C4-2B (cell line): ENCODE data around the gene CYCS.

Source experiments
- H3K27ac ChIP-seq: fragments of 450-650 bp; 2 replicates; pipeline ENCODE4 v1.5.1; 2017
- CTCF ChIP-seq: fragments of 450-650 bp; conservative IDR thresholded peaks from 2 replicates; pipeline ENCODE4 v1.5.1; 2017; ENCODE audit warnings: mild to moderate bottlenecking
- ZFX ChIP-seq: fragments of 450-650 bp; IDR thresholded peaks from 2 replicates; pipeline ENCODE4 v1.6.1; 2017

CYCS gene

GRCh38 chr7:25101817-25102216 lies 23.2 kb downstream of the CYCS start:
- TF ChIP-seq ZFX = no peak
- TF ChIP-seq CTCF = no peak
- no peak overlapping the region for H3K27ac ChIP-seq

GRCh38 chr7:25098096-25099046 lies 26.7 kb downstream of the CYCS start:
- H3K27ac ChIP-seq = no peak overlapping the region
- TF ChIP-seq ZFX = no peak
- peak; percentile 98 for TF ChIP-seq CTCF

- TF ChIP-seq CTCF = no peak
- TF ChIP-seq ZFX = no peak
- H3K27ac ChIP-seq = no peak overlapping the region
These were observed 29.3 kb downstream of the CYCS start for GRCh38 chr7:25095516-25096345.

- H3K27ac ChIP-seq = no peak overlapping the region
- TF ChIP-seq CTCF (peak; percentile 86), ZFX (no peak)
These were observed 31.7 kb downstream of the CYCS start for GRCh38 chr7:25093268-25093826.

- no peak overlapping the region for H3K27ac ChIP-seq
- no peak for TF ChIP-seq CTCF
- TF ChIP-seq ZFX = no peak
These were observed 33.3 kb downstream of the CYCS start for GRCh38 chr7:25091779-25092178.

GRCh38 chr7:25091176-25091575 lies 33.9 kb downstream of the CYCS start:
- TF ChIP-seq CTCF (no peak), ZFX (no peak)

More at GRCh38 chr7:25091176-25091575, 33.9 kb downstream of the CYCS start:
- no peak overlapping the region for H3K27ac ChIP-seq
